HG03571 (cell line): ENCODE results near the gene WDR64.

Source experiments
- ATAC-seq: cut with Tn5 transposase; IDR thresholded peaks from one replicate; pipeline ENCODE4 v1.9.1; 2021; ENCODE audit not compliant: unreplicated experiment

WDR64 gene

DNA sequence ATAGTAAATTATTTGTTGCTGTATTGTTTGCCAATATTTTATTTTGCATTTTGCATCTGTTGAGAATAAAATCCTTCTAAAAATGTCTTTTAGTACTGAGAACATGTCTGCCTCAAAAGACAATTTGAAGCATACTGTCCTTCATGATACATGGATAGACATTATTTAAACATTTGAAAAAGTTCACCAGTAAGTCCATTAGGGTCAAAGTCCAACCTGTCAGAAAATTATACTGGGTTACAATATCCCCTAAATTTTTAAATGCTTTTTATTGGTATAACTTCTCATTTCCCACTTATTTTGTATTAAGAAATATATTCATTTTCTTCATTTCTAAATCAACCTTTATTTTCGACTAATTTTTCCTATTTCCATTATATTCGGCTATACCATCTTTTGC is 21.2 kb upstream of the WDR64 start:
- ATAC-seq = no peak

DNA sequence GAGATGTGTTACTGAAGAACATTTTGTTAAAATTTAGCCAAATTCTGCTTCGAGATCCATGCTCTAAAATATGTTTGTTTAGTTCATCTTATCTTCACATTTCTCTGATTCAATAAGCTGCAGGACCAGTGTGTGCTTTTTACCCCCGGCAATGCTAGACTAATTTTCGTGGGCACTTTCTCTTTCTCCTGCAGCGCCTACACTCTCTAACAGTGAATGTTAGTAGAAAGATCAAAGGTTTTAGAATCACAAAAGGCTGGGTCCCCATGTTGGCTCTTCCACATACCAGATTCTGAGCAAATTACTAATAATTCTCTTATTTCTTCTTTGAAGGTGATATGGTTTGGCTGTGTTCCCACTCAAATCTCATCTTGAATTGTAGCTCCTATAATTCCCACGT is 20.4 kb upstream of the WDR64 start:
- ATAC-seq = no peak

DNA sequence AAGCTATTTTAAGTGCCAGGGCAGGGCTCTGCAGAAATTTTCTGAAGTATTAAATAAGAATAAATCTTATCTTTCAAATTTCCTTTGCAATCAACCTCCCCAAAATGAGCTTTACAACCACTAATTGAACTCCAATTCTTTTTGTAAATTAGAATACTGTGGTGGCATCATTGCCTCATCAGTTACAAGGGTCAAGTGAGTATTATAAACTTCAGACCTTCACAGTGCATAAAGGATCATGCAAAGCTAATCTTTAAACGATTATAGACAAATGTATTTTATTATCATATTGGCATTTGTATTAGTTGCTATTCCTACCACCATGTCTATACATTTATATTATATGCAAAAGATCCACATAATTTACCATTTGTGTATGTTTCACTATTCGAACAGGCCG is 19.1 kb upstream of the WDR64 start:
- ATAC-seq = no peak

DNA sequence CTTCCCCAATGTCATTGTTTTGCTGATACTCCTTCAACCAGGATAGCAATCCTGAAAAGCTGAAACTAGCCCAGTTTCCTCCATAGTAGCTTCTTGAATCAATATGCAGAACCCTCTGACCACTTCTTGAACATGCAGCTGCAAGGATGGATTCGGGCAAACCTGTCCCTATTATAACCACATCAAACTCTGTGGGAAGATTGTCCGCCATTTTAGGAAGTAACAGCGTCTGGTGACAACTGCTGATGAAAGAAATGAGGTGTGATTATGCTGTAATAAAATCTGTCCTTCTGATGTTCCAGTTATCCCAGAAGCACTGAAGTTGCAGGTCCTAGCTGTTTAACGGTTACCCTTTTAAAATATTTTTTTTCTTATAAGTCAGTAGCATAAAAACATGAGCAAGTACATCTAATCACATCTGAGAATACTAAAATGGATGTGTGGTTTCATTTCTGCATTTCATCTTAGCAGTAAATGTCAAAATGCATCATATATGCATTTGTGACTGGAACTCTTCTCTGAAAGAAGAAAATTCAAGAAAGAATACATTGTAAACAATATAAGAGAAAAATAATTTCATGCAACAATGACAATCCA is 16.4 kb upstream of the WDR64 start:
- ATAC-seq = no peak

DNA sequence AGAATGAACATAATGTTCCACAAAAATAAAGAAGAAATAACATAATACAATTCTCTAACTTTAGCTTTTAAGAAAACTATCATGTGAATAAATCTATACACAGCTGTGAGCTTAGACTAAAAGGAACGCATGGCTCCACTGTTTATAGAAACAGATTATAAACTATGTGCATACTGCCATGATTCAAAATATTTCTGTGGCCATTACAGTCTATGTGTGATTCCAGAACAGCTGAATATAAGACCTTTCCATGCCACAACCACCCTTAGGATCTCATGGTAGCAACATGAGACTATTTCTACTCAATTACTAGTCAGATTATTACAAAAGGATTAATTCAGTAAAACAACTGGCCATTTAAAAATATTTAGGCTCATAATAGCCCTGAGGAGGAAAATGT is 15.8 kb upstream of the WDR64 start:
- no peak for ATAC-seq

DNA sequence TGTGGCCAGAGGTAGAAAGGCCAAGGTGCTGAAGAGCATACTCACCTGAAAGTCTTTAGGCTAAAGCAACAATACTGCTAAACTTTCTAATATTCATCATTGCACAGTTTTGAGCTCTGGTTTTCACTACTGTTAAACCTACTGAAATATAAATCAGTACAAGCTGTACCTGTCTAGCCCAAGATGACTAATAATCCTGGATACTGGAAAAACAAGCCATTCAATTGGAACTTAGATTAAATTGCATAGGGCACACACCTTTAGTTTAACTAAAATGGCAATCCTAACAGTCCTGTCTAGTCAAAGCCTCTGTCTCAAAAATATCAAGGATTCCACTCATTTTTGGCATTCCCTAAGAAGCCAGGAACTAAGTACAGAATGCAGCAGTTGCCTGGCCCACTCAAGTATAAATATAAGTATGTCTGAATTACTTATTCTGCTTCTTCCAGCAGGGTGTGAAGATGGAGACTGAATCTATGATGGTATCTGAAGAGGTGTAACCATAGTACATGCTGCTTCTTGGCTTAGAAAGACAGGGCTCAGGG is 15.0 kb upstream of the WDR64 start:
- ATAC-seq = no peak

DNA sequence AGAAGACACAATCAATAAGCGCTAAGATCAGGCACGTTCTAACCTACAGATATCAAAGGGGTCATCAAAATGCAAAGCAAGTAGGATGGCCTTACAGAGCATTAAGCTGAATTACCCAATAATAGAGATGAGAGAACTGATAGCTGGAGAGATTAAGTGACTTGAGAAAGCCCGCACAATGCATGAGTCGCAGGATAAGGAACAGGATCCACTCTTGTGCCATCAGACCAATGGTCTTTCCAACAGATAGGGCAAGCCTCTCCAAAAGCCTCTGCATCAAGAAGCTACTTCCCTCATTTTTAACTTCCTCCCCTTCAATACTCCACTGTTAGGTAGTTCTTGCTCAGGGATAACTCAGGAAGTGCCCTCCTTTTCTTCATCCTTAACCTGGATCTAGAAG is 14.5 kb upstream of the WDR64 start:
- no peak for ATAC-seq

DNA sequence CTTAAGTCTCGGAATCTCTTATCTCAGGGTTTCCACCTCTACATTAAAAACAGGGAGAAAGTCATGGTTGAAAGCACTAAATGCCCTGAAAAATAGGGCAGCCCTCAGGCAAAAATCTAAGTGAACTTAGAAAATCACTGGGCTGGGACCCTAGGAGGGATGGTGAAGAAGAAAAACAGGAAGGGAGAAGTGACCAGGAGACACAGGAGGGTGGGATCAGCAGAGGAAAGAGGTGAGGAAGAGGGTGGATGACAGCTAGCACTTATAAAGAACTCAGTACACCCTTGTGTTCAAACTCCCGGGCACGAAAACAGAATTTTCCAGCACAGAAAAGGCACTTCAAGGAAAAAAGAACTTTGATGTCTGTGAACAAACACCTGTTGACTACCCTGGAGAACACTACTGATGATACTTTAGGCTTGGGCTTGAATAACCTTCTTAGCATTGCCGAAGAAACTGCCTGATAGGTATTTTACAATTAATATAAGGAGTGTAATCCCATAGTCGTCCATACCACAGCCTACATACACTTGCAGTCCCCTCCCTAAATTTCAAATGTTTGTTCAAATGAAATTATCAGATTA is 13.9 kb upstream of the WDR64 start:
- no peak for ATAC-seq

DNA sequence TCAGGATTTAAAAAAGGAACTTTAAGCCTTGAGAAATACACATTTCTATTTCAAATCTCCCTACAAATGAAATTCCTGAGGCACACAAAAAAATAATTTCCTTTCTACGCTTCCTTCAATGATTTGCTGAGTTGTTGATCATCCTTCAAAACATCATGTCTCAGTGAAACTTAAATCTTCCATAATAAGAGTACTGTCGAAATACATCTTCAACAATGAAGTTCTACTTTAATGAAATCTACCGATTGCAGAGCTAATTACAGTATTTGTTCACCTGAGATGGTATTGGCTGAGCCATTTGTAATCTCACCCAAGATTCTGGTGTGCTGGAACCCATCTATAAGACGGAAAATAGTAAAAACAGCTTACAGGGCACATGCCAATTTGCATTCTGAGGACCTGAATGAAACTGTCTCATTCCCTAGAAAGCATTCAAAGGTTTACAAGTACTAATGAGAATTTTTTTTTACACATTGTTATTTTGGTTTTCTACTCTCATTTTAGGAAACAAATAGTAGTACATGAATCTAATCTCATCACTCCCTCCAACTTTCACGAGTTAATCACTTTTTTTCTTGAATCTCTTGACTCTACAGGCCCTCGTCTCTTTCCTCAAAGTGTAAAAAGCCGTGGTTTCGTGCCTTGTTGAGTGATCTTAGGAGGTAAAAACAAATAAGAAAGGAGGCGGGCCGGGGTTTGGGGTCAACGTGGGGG is 13.0 kb upstream of the WDR64 start:
- ATAC-seq = no peak

DNA sequence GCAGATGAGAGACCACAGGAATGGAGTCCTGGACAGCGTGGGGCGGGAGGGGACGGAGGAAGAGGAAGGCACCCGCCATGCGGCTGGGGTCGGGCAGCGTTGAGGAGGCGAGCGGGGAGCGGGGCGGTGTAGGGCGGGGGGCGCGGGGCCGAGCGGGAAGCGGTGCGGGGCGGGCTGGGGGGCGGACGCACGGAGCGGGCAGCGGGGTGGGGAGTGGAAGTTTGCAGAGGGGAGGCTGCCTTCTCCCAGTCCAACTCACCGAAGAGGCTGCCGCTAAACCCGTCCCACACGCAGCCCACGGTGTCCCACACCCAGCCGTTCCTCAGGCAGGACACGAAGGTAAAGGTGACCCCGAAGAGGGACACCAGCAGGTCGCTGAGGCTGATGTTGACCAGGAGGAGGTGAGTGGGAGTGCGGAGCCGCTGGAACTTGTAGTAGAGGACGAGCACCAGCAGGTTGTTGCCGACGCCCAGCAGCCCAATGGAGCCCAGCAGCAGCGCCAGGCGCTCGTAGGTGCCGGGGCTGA is 12.4 kb upstream of the WDR64 start:
- ATAC-seq = peak; percentile 42

DNA sequence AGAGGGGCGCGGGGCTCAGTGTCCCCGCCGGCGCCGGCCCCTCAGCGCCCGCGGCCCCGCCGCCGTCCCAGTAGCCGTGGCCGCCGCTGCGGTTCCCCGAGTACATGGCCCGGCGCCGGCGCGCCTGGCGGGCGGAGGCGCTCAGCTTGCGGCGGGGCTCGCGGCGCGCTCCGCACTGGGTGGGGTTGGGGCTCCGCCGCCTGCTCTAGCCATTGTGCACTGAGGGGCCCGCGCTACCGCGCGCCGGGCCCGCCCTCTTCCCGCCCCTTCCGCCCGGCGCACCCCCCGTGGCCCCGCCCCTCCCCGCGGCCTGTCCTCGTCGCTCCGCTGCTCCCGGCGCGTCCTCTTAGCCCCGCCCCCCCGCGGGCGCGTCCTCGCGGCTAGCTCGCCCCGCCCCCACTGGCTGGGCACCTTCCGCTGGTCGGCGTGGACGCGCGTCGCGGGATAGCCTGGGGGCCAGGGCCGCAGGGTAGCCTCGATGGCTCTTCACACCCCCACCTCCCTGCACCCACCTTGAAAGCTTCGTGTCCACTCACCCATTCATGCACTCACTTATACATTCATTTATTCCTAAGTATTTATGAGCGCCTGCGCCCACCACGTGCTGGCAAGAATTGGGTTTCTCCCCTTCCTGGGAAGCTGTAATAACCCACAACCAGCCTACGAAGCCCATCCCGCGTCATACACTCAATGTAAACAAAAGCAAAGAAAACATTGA is 11.8 kb upstream of the WDR64 start, which contains the start of the genes CHML and OPN3:
CHML (minus strand) TSS at position 221 of the 718 bp plus-strand sequence. CDS start 4,603 bp downstream, outside the sequence.
OPN3 (minus strand) TSS at position 221 of the 718 bp plus-strand sequence; CDS start at position 106, 115 bp downstream.
- peak; percentile 95 for ATAC-seq

DNA sequence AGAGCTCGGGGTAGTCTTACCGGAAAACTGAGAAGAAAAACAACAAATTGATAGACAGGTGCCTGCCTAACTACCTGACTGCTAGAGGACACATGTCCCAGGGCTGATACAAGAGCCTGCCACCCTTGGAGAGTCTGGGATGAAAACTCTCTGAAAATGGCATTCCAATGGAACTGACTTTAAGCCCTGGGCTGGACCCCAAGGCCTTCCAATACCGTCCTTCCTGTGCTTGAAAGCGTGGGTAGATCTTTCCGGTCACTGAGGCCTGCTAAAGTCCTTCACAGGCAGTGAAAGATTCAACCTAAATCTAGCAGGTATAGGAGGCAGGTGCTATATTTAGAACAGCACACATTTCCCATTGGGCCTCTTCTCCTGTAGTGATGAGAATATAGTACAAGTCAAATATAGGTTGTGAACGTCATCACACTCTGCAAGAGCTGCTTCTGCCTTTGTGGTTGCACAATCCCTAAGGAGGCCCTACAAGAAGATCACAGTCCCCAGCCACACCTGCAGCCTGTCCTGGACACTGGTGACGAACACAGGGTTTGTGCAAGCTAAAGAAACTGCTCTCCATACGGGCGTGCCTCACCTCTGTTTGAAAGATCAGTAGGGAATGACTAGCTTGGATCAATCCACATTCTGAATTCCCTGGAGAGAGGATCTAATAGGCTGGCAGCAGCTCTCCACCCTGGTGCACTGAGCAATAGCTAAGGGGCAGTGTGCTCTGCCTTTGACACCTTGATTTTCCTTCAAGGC is 11.0 kb upstream of the WDR64 start:
- no peak for ATAC-seq

DNA sequence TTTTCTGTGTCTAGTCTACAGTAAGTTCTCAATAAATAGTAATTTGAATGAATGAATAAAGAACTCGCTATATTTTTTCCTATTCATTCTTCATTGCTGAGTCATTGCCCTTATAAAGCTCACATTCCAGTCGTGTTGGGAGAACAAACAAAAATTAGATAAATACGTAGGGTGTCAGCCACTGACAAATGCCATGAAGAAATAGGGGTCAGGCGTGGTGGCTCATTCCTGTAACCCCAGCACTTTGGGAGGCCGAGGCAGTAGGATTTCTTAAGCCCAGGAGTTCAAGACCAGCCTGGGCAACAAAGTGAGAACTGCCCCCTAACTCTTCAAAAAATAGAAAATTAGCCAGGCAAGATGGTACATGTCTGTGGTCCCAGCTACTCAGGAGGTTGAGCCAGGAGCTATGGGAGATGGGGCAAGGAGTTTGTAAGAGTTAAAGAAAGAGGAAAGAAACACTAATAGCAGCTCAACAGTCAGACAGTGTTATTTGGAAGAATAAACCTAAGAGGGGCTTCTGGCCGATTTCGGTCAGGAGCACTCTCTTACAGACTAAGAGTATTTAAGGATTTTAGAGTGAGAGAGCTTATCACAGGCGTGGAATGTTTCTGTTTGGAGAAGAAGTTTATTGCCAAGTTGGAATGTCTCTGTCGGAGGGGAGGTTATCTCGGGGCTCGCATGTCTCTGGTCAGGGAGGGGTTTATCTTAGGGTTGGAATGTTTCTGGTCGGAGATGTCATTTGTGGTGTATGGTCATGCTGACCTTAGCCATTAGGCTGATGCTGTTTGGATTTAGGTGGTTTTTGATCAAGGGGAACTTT is 10.1 kb upstream of the WDR64 start:
- no peak for ATAC-seq

DNA sequence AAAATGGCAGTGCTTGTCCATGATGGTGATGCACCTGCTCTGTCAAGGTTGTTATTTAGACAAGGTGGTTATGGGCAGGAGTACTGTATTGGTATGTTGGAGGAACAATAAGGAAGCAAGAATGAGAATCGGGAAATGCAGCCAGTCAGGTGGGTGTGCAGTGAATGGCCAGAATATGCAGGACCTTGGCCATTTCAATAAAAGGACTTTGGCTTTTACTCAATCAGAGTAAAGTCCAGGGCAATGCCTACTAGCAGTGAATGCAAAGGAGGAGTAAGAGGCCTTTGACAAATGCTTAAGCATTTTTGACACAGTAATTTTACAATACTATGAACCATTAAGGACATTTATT is 9.5 kb upstream of the WDR64 start:
- no peak for ATAC-seq

DNA sequence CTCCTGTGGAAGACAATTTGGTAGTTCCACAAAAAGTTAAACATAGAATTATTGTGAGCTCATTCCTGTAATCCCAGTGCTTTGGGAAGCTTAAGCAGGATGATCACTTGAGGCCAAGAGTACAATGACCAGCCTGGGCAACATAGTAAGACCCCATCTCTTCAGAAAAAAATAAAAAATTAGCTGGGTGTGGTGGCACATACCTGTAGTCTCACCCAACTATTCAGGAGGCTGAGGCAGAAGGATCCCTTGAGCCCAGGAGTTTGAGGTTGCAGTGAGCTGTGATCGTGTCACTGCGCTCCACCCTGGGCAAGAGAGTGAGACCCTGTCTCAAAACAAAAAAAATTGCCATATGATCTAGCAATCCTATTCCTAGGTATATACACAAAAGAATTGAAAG is 7.8 kb upstream of the WDR64 start:
- ATAC-seq = no peak

DNA sequence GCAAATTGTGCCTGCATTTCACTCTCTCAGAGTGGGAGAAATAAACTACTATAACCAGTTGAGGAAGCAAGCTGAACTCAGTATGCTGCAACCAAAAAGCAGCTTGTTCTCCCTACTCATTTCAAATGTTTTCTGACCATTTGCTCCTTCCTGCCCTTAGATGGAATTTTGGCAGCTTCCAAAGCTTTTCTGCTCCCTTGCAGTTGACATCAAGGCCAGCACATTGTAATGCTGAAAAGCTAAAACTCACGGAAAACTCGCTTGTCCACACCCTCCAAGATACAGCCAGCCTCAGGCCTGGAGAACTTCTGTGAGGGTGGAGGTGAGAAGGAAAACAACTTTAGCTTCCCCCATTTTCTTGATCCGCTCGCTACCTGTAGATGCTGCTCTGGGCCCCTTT is 6.9 kb upstream of the WDR64 start:
- no peak for ATAC-seq

DNA sequence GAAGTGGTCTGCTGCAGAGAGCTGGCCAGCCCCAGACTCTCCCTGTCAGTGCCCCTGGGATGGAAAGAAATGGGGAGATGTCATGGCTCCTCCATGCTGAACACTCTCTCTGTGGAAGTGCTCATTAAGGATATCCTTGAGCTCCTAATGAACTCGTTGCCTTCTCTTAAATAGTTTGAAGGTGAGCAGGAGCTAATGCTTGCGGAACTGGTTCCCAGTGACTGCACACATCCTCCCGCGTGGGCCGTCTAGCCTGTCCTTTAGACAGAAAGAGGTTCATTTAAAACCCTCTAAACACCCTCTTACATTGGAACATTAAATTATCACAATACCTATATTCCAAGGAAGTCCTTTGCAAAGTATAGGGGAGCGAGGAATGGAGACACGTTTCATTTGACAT is 5.9 kb upstream of the WDR64 start:
- ATAC-seq = no peak

DNA sequence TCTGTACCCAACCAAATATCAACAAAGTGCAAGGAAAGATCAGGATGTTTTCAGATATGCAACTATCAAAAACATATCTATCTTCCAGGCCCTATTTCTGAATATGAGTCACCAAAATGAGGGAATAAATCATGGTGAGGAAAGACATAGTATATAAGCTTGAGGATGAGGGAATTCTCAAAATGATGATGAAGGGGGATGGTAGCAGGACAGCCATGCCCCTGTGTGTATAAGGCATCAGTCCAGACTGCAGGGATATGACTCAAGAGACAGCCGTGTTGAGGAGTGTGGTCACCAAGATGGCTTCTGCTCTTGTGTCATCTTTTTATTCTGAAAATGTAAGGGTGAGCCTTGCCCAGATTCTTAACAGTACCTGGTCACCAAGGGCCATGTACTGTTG is 4.4 kb upstream of the WDR64 start:
- ATAC-seq = no peak

DNA sequence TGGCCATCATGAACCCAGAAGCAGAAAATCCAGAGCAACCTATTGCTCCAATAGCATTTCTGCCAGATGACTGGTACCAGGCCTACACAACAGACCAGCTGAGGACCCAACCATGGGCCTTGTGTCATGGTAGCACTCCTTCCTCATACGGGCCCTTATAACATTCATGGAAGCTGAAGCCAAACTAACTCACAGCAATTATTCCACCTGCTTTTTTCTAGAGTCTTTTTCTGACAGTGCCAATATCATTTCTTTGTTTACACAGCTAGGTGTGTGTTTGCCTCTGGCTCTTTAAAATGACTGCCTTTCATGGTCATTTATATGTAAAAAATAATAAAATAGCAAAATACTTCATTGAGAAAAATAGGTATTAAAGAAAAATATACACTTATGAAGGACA is 3.9 kb upstream of the WDR64 start:
- no peak for ATAC-seq

DNA sequence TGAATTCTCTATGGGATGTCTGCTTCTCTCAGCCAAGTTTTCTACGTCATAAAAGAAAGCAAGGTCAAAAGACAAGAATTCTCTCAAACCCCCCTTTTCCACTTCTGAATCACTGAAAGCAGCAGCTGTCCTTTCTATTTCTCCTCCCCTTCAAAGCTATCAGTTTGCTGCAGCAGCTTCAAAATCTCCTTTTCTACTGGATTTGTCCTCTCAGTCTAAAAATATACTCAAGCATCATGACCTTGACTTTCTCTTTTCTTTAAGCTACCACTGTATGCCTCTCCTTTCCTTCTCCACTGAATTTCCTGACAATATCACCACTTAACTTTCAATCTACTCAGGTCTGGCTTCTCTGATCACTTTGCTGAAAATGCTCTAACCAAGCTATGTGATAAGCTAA is 1.9 kb downstream of the WDR64 start:
- no peak for ATAC-seq
